K562 (cell line): Measurements from ENCODE around the gene CYP21A2. TPM values are rescaled to one million over a fixed set of nuclear protein-coding genes. Genes with fewer than 3 reads are reported as not detected.

ENCODE experiments used
- ATAC-seq: fragments of 200-7000 bp; cut with Tn5 transposase; 3 replicates; pipeline ENCODE4 v1.9.1; 2020; ENCODE audit warnings: moderate library complexity
- BruUV-seq: library from RNA; stranded (reverse); fragments of 400-500 nt; replicated peaks from 2 replicates; lab custom pipeline; 2021; lab: Mats Ljungman, UMichigan
- CTCF ChIA-PET: fragments of 300-600 bp; formaldehyde crosslinking; extraction: SDS; loops from one replicate; lab custom pipeline; 2021; ENCODE audit warnings: low intra/inter-chr PET ratio; lab: Yijun Ruan, JAX
- POLR2A ChIA-PET: fragments of 300-600, 350-650 bp; sonication (Branson Sonifier 250); formaldehyde crosslinking; extraction: SDS; loops from one replicate; lab custom pipeline; 2021; ENCODE audit warnings: antibody characterized with exemption, inconsistent platforms; lab: Yijun Ruan, JAX
- DNase-seq, 4 experiments: peaks; one replicate each; pipeline versions ENCODE4 v3.0.0 to v3.0.0-alpha.2; 2011 to 2018; ENCODE audit warnings: low spot score in 3 of 4, mixed read lengths in 3 of 4; ENCODE audit errors: extremely low read depth in 1 of 4
- FAIRE-seq: peaks from 2 replicates; lab custom pipeline; 2011; peaks lifted over from hg19 to GRCh38; lab: Jason Lieb, UNC
- H2AFZ ChIP-seq: 2 replicates; pipeline ENCODE4 v1.6.0; 2011; ENCODE audit warnings: low read depth, low read length, control low read depth, inconsistent platforms
- H3K27ac ChIP-seq: fragments of 200-600 bp; 3 replicates; pipeline ENCODE4 v1.8.0; 2011; ENCODE audit warnings: low read depth, mild to moderate bottlenecking, control low read depth, inconsistent platforms, low read length, moderate library complexity, mixed read lengths; ENCODE audit errors: extremely low read depth
- H3K27me3 ChIP-seq, 2 experiments: fragments of 300-600 bp in 1 of 2; 2 replicates in 1 of 2; 3 replicates in 1 of 2; pipeline versions ENCODE4 v1.6.0 to v1.8.0; 2011; ENCODE audit warnings: inconsistent platforms in 2 of 2, low read length in 2 of 2, mild to moderate bottlenecking in 1 of 2, mixed read lengths in 1 of 2, moderate library complexity in 1 of 2; ENCODE audit not compliant: control insufficient read depth in 2 of 2, insufficient read depth in 2 of 2
- H3K36me3 ChIP-seq: fragments of 300-600 bp; 3 replicates; pipeline ENCODE4 v1.8.0; 2011; ENCODE audit warnings: mild to moderate bottlenecking, low read length, inconsistent platforms; ENCODE audit not compliant: control insufficient read depth, insufficient read depth
- H3K4me1 ChIP-seq, 2 experiments: fragments of 200-600 bp in 1 of 2; replicated peaks in 1 of 2; 2 replicates in 1 of 2; 3 replicates in 1 of 2; pipeline versions ENCODE4 v1.5.1 to v1.8.0; 2011; ENCODE audit warnings: inconsistent platforms in 2 of 2, low read length in 2 of 2, mild to moderate bottlenecking in 1 of 2, mixed read lengths in 1 of 2, moderate library complexity in 1 of 2; ENCODE audit not compliant: control insufficient read depth in 2 of 2, insufficient read depth in 2 of 2
- H3K4me2 ChIP-seq: 2 replicates; pipeline ENCODE4 v1.6.1; 2011; ENCODE audit warnings: low read length, control low read depth, inconsistent platforms, mixed read lengths; ENCODE audit not compliant: insufficient read depth
- H3K4me3 ChIP-seq: fragments of 200-600 bp; sonication (generic), shearing (Covaris generic); 2 replicates; pipeline ENCODE4 v1.5.1; 2016; ENCODE audit warnings: control low read depth, inconsistent platforms
- H3K79me2 ChIP-seq: fragments of 200-600 bp; 3 replicates; pipeline ENCODE4 v1.8.0; 2011; ENCODE audit warnings: low read length, inconsistent platforms; ENCODE audit not compliant: control insufficient read depth, insufficient read depth
- H3K9ac ChIP-seq, 2 experiments: 2 replicates each; pipeline versions ENCODE4 v1.6.0 to v1.6.1; 2011; ENCODE audit warnings: low read depth in 2 of 2, low read length in 2 of 2, control low read depth in 1 of 2, inconsistent platforms in 1 of 2, mild to moderate bottlenecking in 1 of 2, mixed read lengths in 1 of 2; ENCODE audit not compliant: insufficient read depth in 1 of 2
- H3K9me1 ChIP-seq: one replicate; pipeline ENCODE4 v1.6.0; 2011; ENCODE audit warnings: inconsistent platforms, mild to moderate bottlenecking, low read length, moderate library complexity; ENCODE audit not compliant: control insufficient read depth, insufficient read depth
- H3K9me3 ChIP-seq: replicated peaks from 2 replicates; pipeline ENCODE4 v1.5.1; 2011; ENCODE audit warnings: low read depth, low read length, inconsistent platforms; ENCODE audit not compliant: control insufficient read depth, insufficient read depth
- H4K20me1 ChIP-seq: replicated peaks from 2 replicates; pipeline ENCODE4 v1.6.1; 2011; ENCODE audit warnings: low read length, inconsistent platforms, mixed read lengths; ENCODE audit not compliant: control insufficient read depth, insufficient read depth
- ARHGAP35 ChIP-seq: fragments of 450-650 bp; IDR thresholded peaks from 2 replicates; pipeline ENCODE4 v1.6.1; 2018; ENCODE audit not compliant: partially characterized antibody
- CBFB ChIP-seq: sonication (generic); formaldehyde crosslinking; IDR thresholded peaks from 2 replicates; pipeline ENCODE4 v1.4.0; 2020; ENCODE audit warnings: mild to moderate bottlenecking, missing genetic modification reagents
- ETV5 ChIP-seq: sonication (generic); formaldehyde crosslinking; IDR thresholded peaks from 2 replicates; pipeline ENCODE4 v1.4.0; 2020; ENCODE audit warnings: low read depth, mild to moderate bottlenecking, missing genetic modification reagents
- MAZ ChIP-seq, 2 experiments: fragments of 450-650 bp in 1 of 2; sonication (generic) in 1 of 2; formaldehyde crosslinking; IDR thresholded peaks in 1 of 2; conservative IDR thresholded peaks in 1 of 2; 2 replicates each; pipeline versions ENCODE4 v1.4.0 to v1.5.0; 2020; ENCODE audit warnings: mild to moderate bottlenecking in 1 of 2, missing genetic modification reagents in 1 of 2
- MIER1 ChIP-seq: fragments of 450-650 bp; IDR thresholded peaks from 2 replicates; pipeline ENCODE4 v1.6.1; 2016; ENCODE audit warnings: antibody characterized with exemption, mild to moderate bottlenecking, low read depth
- MTF1 ChIP-seq: fragments of 250-450 bp; sonication (Bioruptor Pico); IDR thresholded peaks from 2 replicates; pipeline ENCODE4 v1.9.0; 2021; ENCODE audit warnings: moderate library complexity, mild to moderate bottlenecking, inconsistent platforms, borderline replicate concordance
- POU5F1 ChIP-seq: fragments of 150-350 bp; IDR thresholded peaks from 2 replicates; pipeline ENCODE4 v1.6.1; 2014; ENCODE audit warnings: borderline replicate concordance, low read length, low read depth, mild to moderate bottlenecking; ENCODE audit not compliant: partially characterized antibody
- PTBP1 ChIP-seq: fragments of 200-400 bp; formaldehyde crosslinking; IDR thresholded peaks from 2 replicates; pipeline ENCODE4 v1.6.1; 2017; ENCODE audit warnings: low read depth, low read length
- RBM25 ChIP-seq: fragments of 200-400 bp; formaldehyde crosslinking; IDR thresholded peaks from 2 replicates; pipeline ENCODE4 v1.6.1; 2018; ENCODE audit warnings: low read length, low read depth, moderate library complexity; ENCODE audit not compliant: severe bottlenecking
- TCF3 ChIP-seq: sonication (generic); formaldehyde crosslinking; IDR thresholded peaks from 2 replicates; pipeline ENCODE4 v1.4.0; 2020; ENCODE audit warnings: mild to moderate bottlenecking, missing genetic modification reagents
- ZBTB49 ChIP-seq: sonication (generic); formaldehyde crosslinking; IDR thresholded peaks from 2 replicates; pipeline ENCODE4 v1.8.0; 2022; ENCODE audit warnings: missing genetic modification reagents, mild to moderate bottlenecking, borderline replicate concordance
- ZNF311 ChIP-seq: fragments of 250-450 bp; sonication (Bioruptor Pico); IDR thresholded peaks from 2 replicates; pipeline ENCODE4 v1.4.0; 2020; ENCODE audit warnings: mild to moderate bottlenecking, moderate library complexity
- WGBS: fragments of 100-300 bp; shearing (Covaris generic); methylation state at CpG from one replicate; pipeline ENCODE4 v1.1.6; 2016; ENCODE audit warnings: low coverage, mixed read lengths; ENCODE audit not compliant: insufficient coverage; ENCODE audit errors: missing lambda C conversion rate; 5-methylcytosine and 5-hydroxymethylcytosine counted together
- in situ Hi-C: fragments of 300-500 bp; cut with MboI; formaldehyde crosslinking; loops from 4 replicates; pipeline ENCODE4 v1.15.0; 2018; ENCODE audit warnings: inconsistent platforms, mixed read lengths
- intact Hi-C: fragments of 100-400 bp; cut with micrococcal nuclease; formaldehyde crosslinking; loops from 2 replicates; pipeline ENCODE4 v1.14.2; 2022
- polyA plus RNA-seq, 8 experiments: library from polyadenylated mRNA; depleted of rRNA in 4 of 8; stranded (reverse) in 5 of 8; unstranded in 3 of 8; fragments of >200 nt; fragmentation: Nextera tagmentation in 2 of 8; fragmentation: Illumina TruSeq in 1 of 8; extraction: Ambion mirVana in 2 of 8; extraction: Trizol in 1 of 8; gene quantifications; 2 replicates each; pipeline versions ENCODE4 v1.2.1 to v1.2.3, GENCODE V29; 2011 to 2014; ENCODE audit warnings: inconsistent platforms in 1 of 8, missing spikeins in 1 of 8
- total RNA-seq, 7 experiments: library from RNA; depleted of rRNA in 6 of 7; stranded (reverse); fragments of >200 nt in 6 of 7; fragmentation: Illumina TruSeq in 2 of 7; extraction: Trizol in 2 of 7; gene quantifications; 2 replicates each; pipeline versions ENCODE4 v1.2.1 to v1.2.3, GENCODE V29; 2011 to 2021; ENCODE audit warnings: low replicate concordance in 1 of 7

Gene CYP21A2
- total and polyA plus RNA-seq, 9 of the 15 experiments (the other 6 are each of a cell fraction or from before 2014, with no cell fraction given), result 0.03 to 1.4 (median 0.19) TPM

- WGBS, result 3% methylated on average over 2 of the region's 2 CpGs
- CTCF ChIA-PET, result no interaction called here
Observed at GRCh38 chr6:32084780-32085179, 46.6 kb downstream of the CYP21A2 start.

More at GRCh38 chr6:32084780-32085179, 46.6 kb downstream of the CYP21A2 start:
- POLR2A ChIA-PET, result interaction anchor here (0.7 to 1.3 kb wide), 2 partner anchors 9 to 348 kb away, joined by 3 to 5 read pairs; partner anchors contain the start of gene CLIC1
- H3K4me2 ChIP-seq, result no peak overlapping the region
- H2AFZ ChIP-seq, result no peak overlapping the region; the same call in 1 of the 2 replicates
- H3K79me2 ChIP-seq, result no peaks in the 10 kb centered on the region
- H3K27ac ChIP-seq, result no peak overlapping the region
- intact Hi-C loops (no loop called here), in situ Hi-C loops (no loop called here)
- ATAC-seq (no peak), FAIRE-seq (no peak), DNase-seq (no peak)
- H3K4me1 ChIP-seq, result peaks cover 11 to 40% of the 10 kb centered on the region in 2 experiments
- H3K9me1 ChIP-seq, result no peaks in the 10 kb centered on the region
- TF ChIP-seq POU5F1 (no peak), TCF3 (CRISPR knock-in tag) (no peak), ARHGAP35 (no peak), MAZ (CRISPR knock-in tag; conservative IDR thresholded peaks at IDR 0.05 in 1 of 2, IDR thresholded peaks at IDR 0.05 in 1 of 2) (no peak), CBFB (no peak), ZBTB49 (CRISPR knock-in tag) (no peak), MIER1 (peak; percentile 98), RBM25 (peak; percentile 52), PTBP1 (peak; percentile 99), ETV5 (CRISPR knock-in tag) (no peak), ZNF311 (no peak), MTF1 (CRISPR knock-in tag) (no peak)
- peaks cover 4% of the 10 kb centered on the region; the same call in 1 of the 2 replicates for H4K20me1 ChIP-seq
- no peak overlapping the region for H3K4me3 ChIP-seq
- H3K36me3 ChIP-seq, result no peaks in the 10 kb centered on the region
- H3K9ac ChIP-seq, result no peak overlapping the region; a peak in 1 of 4 replicates
- H3K9me3 ChIP-seq, result no peaks in the 10 kb centered on the region
- no TSS peak for BruUV-seq
- H3K27me3 ChIP-seq, result peaks cover 14 to 50% of the 10 kb centered on the region in 2 experiments
